SK-N-SH (cell line): ENCODE results near the gene MASP1. TPM values are rescaled to one million over a fixed set of nuclear protein-coding genes. Genes with fewer than 3 reads are reported as not detected.

Source experiments
- CTCF ChIA-PET: fragments of 300-600, 350-600 bp; formaldehyde crosslinking; extraction: SDS; loops from one replicate; lab custom pipeline; 2021; lab: Yijun Ruan, JAX
- POLR2A ChIA-PET: fragments of 350-600 bp; sonication (Branson Sonifier 250); formaldehyde crosslinking; extraction: SDS; loops from one replicate; lab custom pipeline; 2020; ENCODE audit warnings: antibody characterized with exemption, inconsistent platforms; lab: Yijun Ruan, JAX
- DNase-seq: peaks from one replicate; pipeline ENCODE4 v3.0.0; 2012
- H2AFZ ChIP-seq: fragments of 200-600 bp; sonication (generic); 2 replicates; pipeline ENCODE4 v1.8.1; 2016; ENCODE audit warnings: antibody characterized with exemption, mild to moderate bottlenecking, low read depth
- H3F3A ChIP-seq: fragments of 200-600 bp; sonication (generic); replicated peaks from 2 replicates; pipeline ENCODE3; 2016; ENCODE audit warnings: antibody characterized with exemption, mild to moderate bottlenecking; ENCODE audit not compliant: insufficient read depth
- H3K27ac ChIP-seq, 2 experiments: fragments of 200-500 bp in 1 of 2; fragments of 200-600 bp in 1 of 2; sonication (Bioruptor generic) in 1 of 2; sonication (generic), shearing (Covaris generic) in 1 of 2; 2 replicates each; pipeline versions ENCODE4 v1.5.1 to v1.6.1; 2014 to 2016; ENCODE audit warnings: low read depth in 2 of 2, inconsistent platforms in 1 of 2, low read length in 1 of 2, mild to moderate bottlenecking in 1 of 2, mixed read lengths in 1 of 2
- H3K27me3 ChIP-seq: fragments of 200-600 bp; sonication (generic), shearing (Covaris generic); 2 replicates; pipeline ENCODE4 v1.6.1; 2016; ENCODE audit warnings: mixed run types; ENCODE audit not compliant: insufficient read depth
- H3K36me3 ChIP-seq, 2 experiments: fragments of 200-500 bp in 1 of 2; fragments of 200-600 bp in 1 of 2; sonication (Bioruptor generic) in 1 of 2; sonication (generic) in 1 of 2; replicated peaks in 1 of 2; 2 replicates each; pipeline versions ENCODE3 to v1.5.1; 2014 to 2016; ENCODE audit warnings: low read length in 1 of 2, mild to moderate bottlenecking in 1 of 2; ENCODE audit not compliant: insufficient read depth in 2 of 2, control insufficient read depth in 1 of 2
- H3K4me1 ChIP-seq, 2 experiments: fragments of 200-500 bp in 1 of 2; fragments of 200-600 bp in 1 of 2; sonication (Bioruptor generic) in 1 of 2; sonication (generic), shearing (Covaris generic) in 1 of 2; 2 replicates each; pipeline versions ENCODE4 v1.5.1 to v1.6.1; 2014 to 2016; ENCODE audit warnings: low read depth in 1 of 2, low read length in 1 of 2, mixed run types in 1 of 2; ENCODE audit not compliant: insufficient read depth in 2 of 2, control insufficient read depth in 1 of 2
- H3K4me2 ChIP-seq: fragments of 200-600 bp; sonication (generic), shearing (Covaris generic); 2 replicates; pipeline ENCODE4 v1.6.1; 2017; ENCODE audit warnings: mixed run types
- H3K4me3 ChIP-seq, 2 experiments: fragments of 200-500 bp in 1 of 2; fragments of 200-600 bp in 1 of 2; sonication (Bioruptor generic) in 1 of 2; sonication (generic), shearing (Covaris generic) in 1 of 2; 2 replicates each; pipeline versions ENCODE4 v1.5.1 to v1.8.1; 2014 to 2016; ENCODE audit warnings: low read depth in 2 of 2, inconsistent platforms in 1 of 2, low read length in 1 of 2, mild to moderate bottlenecking in 1 of 2, mixed read lengths in 1 of 2, moderate library complexity in 1 of 2
- H3K79me2 ChIP-seq: fragments of 200-600 bp; sonication (generic); 2 replicates; pipeline ENCODE4 v1.8.1; 2017; ENCODE audit warnings: mild to moderate bottlenecking; ENCODE audit not compliant: insufficient read depth
- H3K9ac ChIP-seq: fragments of 200-600 bp; sonication (generic); 2 replicates; pipeline ENCODE4 v1.6.1; 2017; ENCODE audit warnings: mixed run types
- H3K9me2 ChIP-seq: fragments of 200-600 bp; sonication (generic); 2 replicates; pipeline ENCODE4 v1.6.1; 2017; ENCODE audit warnings: mixed run types
- H3K9me3 ChIP-seq: fragments of 200-600 bp; sonication (generic); 2 replicates; pipeline ENCODE4 v1.6.1; 2017; ENCODE audit warnings: mixed run types, mild to moderate bottlenecking, moderate library complexity
- H4K20me1 ChIP-seq: fragments of 200-600 bp; sonication (generic); 2 replicates; pipeline ENCODE4 v1.6.1; 2017; ENCODE audit warnings: mild to moderate bottlenecking, mixed run types; ENCODE audit not compliant: insufficient read depth
- CTCF ChIP-seq: fragments of 200-600 bp; sonication (generic); IDR thresholded peaks from 2 replicates; pipeline ENCODE4 v1.6.1; 2017; ENCODE audit warnings: antibody characterized with exemption, mild to moderate bottlenecking, moderate library complexity
- ELF1 ChIP-seq: IDR thresholded peaks from 2 replicates; pipeline ENCODE4 v1.4.0; 2012
- FOSL2 ChIP-seq: IDR thresholded peaks from 2 replicates; pipeline ENCODE4 v1.4.0; 2012; ENCODE audit warnings: low read depth, mild to moderate bottlenecking, moderate library complexity, borderline replicate concordance
- FOXM1 ChIP-seq: IDR thresholded peaks from 2 replicates; pipeline ENCODE4 v1.4.0; 2012; ENCODE audit warnings: low read depth, mild to moderate bottlenecking
- GABPA ChIP-seq: IDR thresholded peaks from 2 replicates; pipeline ENCODE4 v1.4.0; 2012; ENCODE audit warnings: low read depth, mild to moderate bottlenecking
- GATA2 ChIP-seq: sonication (generic); formaldehyde crosslinking; IDR thresholded peaks from 2 replicates; pipeline ENCODE4 v1.5.0; 2020; ENCODE audit warnings: mild to moderate bottlenecking, missing genetic modification reagents
- IRF3 ChIP-seq: fragments of 150-350 bp; IDR thresholded peaks from 2 replicates; pipeline ENCODE4 v1.6.1; 2016; ENCODE audit warnings: mild to moderate bottlenecking, low read depth, low read length
- MXI1 ChIP-seq: IDR thresholded peaks from 2 replicates; pipeline ENCODE4 v1.6.1; 2012; ENCODE audit warnings: mild to moderate bottlenecking, low read depth, low read length, improper control_type of control experiment
- PBX3 ChIP-seq: IDR thresholded peaks from 2 replicates; pipeline ENCODE4; 2012
- POLR2AphosphoS5 ChIP-seq: IDR thresholded peaks from 2 replicates; pipeline ENCODE4 v1.6.1; 2012; ENCODE audit warnings: low read depth, low read length
- RAD21 ChIP-seq: IDR thresholded peaks from 2 replicates; pipeline ENCODE4 v1.6.1; 2012; ENCODE audit warnings: mild to moderate bottlenecking, low read length
- REST ChIP-seq: IDR thresholded peaks from 2 replicates; pipeline ENCODE4 v1.6.1; 2012; ENCODE audit warnings: mild to moderate bottlenecking, low read depth, low read length, moderate library complexity
- SIN3A ChIP-seq: IDR thresholded peaks from 2 replicates; pipeline ENCODE4 v1.6.1; 2012; ENCODE audit warnings: low read depth, mild to moderate bottlenecking, low read length, moderate library complexity, borderline replicate concordance
- SMC3 ChIP-seq: IDR thresholded peaks from 2 replicates; pipeline ENCODE4 v1.6.1; 2012; ENCODE audit warnings: low read depth, low read length, improper control_type of control experiment
- TCF12 ChIP-seq: IDR thresholded peaks from 2 replicates; pipeline ENCODE4 v1.4.0; 2012
- USF1 ChIP-seq: IDR thresholded peaks from 2 replicates; pipeline ENCODE4 v1.4.0; 2012; ENCODE audit warnings: low read depth, borderline replicate concordance
- USF2 ChIP-seq: fragments of 150-350 bp; IDR thresholded peaks from 2 replicates; pipeline ENCODE4 v1.6.1; 2017; ENCODE audit warnings: antibody characterized with exemption, low read length, low read depth, borderline replicate concordance
- YY1 ChIP-seq: IDR thresholded peaks from 2 replicates; pipeline ENCODE4 v1.4.0; 2012; ENCODE audit warnings: low read depth, mild to moderate bottlenecking
- WGBS: methylation state at CpG from one replicate; pipeline ENCODE4 v1.1.6; 2017; ENCODE audit warnings: low lambda C conversion rate; 5-methylcytosine and 5-hydroxymethylcytosine counted together
- polyA plus RNA-seq, 3 experiments: library from polyadenylated mRNA; depleted of rRNA; stranded (reverse); fragments of >200 nt; gene quantifications; 2 replicates each; pipeline ENCODE4 v1.2.3, GENCODE V29; 2012

MASP1 gene
- polyA plus RNA-seq, 1 of the 3 experiments (the other 2 are of a cell fraction), result not detected

GRCh38 chr3:187318819-187319616 lies 27.5 kb upstream of the MASP1 start (continued):
- TF ChIP-seq MXI1 (no peak), USF1 (no peak), PBX3 (no peak), CTCF (peak; percentile 88), REST (no peak), GABPA (peak; percentile 52; the same call in 1 of the 2 replicates), ELF1 (no peak), USF2 (no peak), FOSL2 (no peak)

- Histone ChIP-seq H3K36me3 (no peaks in the 10 kb centered on the region), H3K9ac (no peak overlapping the region), H4K20me1 (no peaks in the 10 kb centered on the region), H3K27ac (no peak overlapping the region), H3K4me1 (no peaks in the 10 kb centered on the region; a peak in 1 of 4 replicates), H2AFZ (no peak overlapping the region), H3K4me2 (no peak overlapping the region), H3K9me3 (no peaks in the 10 kb centered on the region), H3F3A (no peaks in the 10 kb centered on the region), H3K9me2 (no peaks in the 10 kb centered on the region), H3K79me2 (no peaks in the 10 kb centered on the region), H3K27me3 (peaks cover 21% of the 10 kb centered on the region; the same call in 1 of the 2 replicates), H3K4me3 (no peak overlapping the region)
- WGBS, result 14% methylated on average over 5 of the region's 5 CpGs
- POLR2A ChIA-PET, result no interaction called here
- CTCF ChIA-PET, result interaction anchor here (5.7 to 7.8 kb wide), 2 partner anchors 365 to 400 kb away, joined by 49 to 192 read pairs; no protein-coding TSS in a partner anchor
- DNase-seq, result no peak
- TF ChIP-seq YY1 (no peak), TCF12 (no peak), GATA2 (no peak), RAD21 (no peak), MXI1 (no peak), IRF3 (no peak), SIN3A (no peak), POLR2AphosphoS5 (no peak), FOXM1 (no peak), GABPA (no peak), SMC3 (no peak)
Observed at GRCh38 chr3:187315872-187316271, 24.3 kb upstream of the MASP1 start.
